NT2/D1 (cell line): ENCODE data around the gene TPCN1.

Source experiments
- DNase-seq: peaks from one replicate; pipeline ENCODE4 v3.0.0-alpha.2; 2011; ENCODE audit warnings: low read depth, low spot score
- H3K27me3 ChIP-seq: 2 replicates; pipeline ENCODE4 v1.6.0; 2011; ENCODE audit warnings: mild to moderate bottlenecking; ENCODE audit not compliant: insufficient read length, insufficient read depth
- H3K36me3 ChIP-seq: 2 replicates; pipeline ENCODE4 v1.6.1; 2011; ENCODE audit warnings: mild to moderate bottlenecking, low read length, mixed read lengths; ENCODE audit not compliant: insufficient read depth, insufficient read length
- H3K4me1 ChIP-seq: 2 replicates; pipeline ENCODE4 v1.5.1; 2011; ENCODE audit not compliant: insufficient read depth, insufficient read length
- H3K4me3 ChIP-seq: 2 replicates; pipeline ENCODE4 v1.5.1; 2011; ENCODE audit warnings: low read depth; ENCODE audit not compliant: insufficient read length
- H3K9ac ChIP-seq: 2 replicates; pipeline ENCODE4 v1.6.0; 2011; ENCODE audit warnings: low read depth; ENCODE audit not compliant: insufficient read length
- H3K9me3 ChIP-seq: 2 replicates; pipeline ENCODE4 v1.5.1; 2011; ENCODE audit warnings: mild to moderate bottlenecking, low read length; ENCODE audit not compliant: insufficient read depth
- SUZ12 ChIP-seq: IDR thresholded peaks from 2 replicates; pipeline ENCODE4 v1.6.1; 2011; ENCODE audit not compliant: insufficient read length, insufficient read depth; ENCODE audit errors: extremely low read depth
- YY1 ChIP-seq: IDR thresholded peaks from 2 replicates; pipeline ENCODE4 v1.6.1; 2011; ENCODE audit not compliant: insufficient read length, insufficient read depth
- ZNF274 ChIP-seq: IDR thresholded peaks from 2 replicates; pipeline ENCODE4 v1.6.1; 2011; ENCODE audit warnings: mild to moderate bottlenecking, low read depth, low read length

Gene TPCN1

GRCh38 chr12:113197518-113198077 lies 23.7 kb upstream of the TPCN1 start:
- H3K4me3 ChIP-seq, result no peak overlapping the region
- H3K9me3 ChIP-seq, result no peaks in the 10 kb centered on the region
- H3K9ac ChIP-seq, result no peak overlapping the region
- no peak for DNase-seq
- H3K36me3 ChIP-seq, result peaks cover 12% of the 10 kb centered on the region
- TF ChIP-seq ZNF274, result no peak
- TF ChIP-seq YY1, result no peak
- no peak for TF ChIP-seq SUZ12
- no peaks in the 10 kb centered on the region for H3K27me3 ChIP-seq
- H3K4me1 ChIP-seq, result peaks cover 15% of the 10 kb centered on the region

- H3K9ac ChIP-seq, result no peak overlapping the region
- no peak for DNase-seq
Measured at GRCh38 chr12:113198296-113198695, 23.0 kb upstream of the TPCN1 start.

GRCh38 chr12:113200021-113200797 lies 21.1 kb upstream of the TPCN1 start:
- Histone ChIP-seq H3K9me3 (no peaks in the 10 kb centered on the region), H3K27me3 (no peaks in the 10 kb centered on the region), H3K9ac (no peak overlapping the region), H3K4me3 (no peak overlapping the region), H3K4me1 (peaks cover 11% of the 10 kb centered on the region), H3K36me3 (peaks cover 7% of the 10 kb centered on the region)
- no peak for DNase-seq
- TF ChIP-seq SUZ12 (no peak), ZNF274 (no peak), YY1 (no peak)

More at GRCh38 chr12:113198296-113198695, 23.0 kb upstream of the TPCN1 start:
- no peaks in the 10 kb centered on the region for H3K9me3 ChIP-seq
- no peak overlapping the region for H3K4me3 ChIP-seq
- peaks cover 15% of the 10 kb centered on the region for H3K4me1 ChIP-seq
- no peaks in the 10 kb centered on the region for H3K27me3 ChIP-seq
- TF ChIP-seq ZNF274 (no peak), YY1 (no peak), SUZ12 (no peak)
- peaks cover 7% of the 10 kb centered on the region for H3K36me3 ChIP-seq

- Histone ChIP-seq H3K4me1 (peaks cover 5% of the 10 kb centered on the region), H3K36me3 (peaks cover 2% of the 10 kb centered on the region), H3K4me3 (no peak overlapping the region), H3K27me3 (no peaks in the 10 kb centered on the region), H3K9ac (peak overlapping the region; percentile 17), H3K9me3 (peaks cover 5% of the 10 kb centered on the region)
- TF ChIP-seq YY1 (no peak), SUZ12 (no peak), ZNF274 (no peak)
- no peak for DNase-seq
Measured at GRCh38 chr12:113201187-113202177, 19.8 kb upstream of the TPCN1 start.

- Histone ChIP-seq H3K9me3 (peaks cover 9% of the 10 kb centered on the region), H3K4me1 (peaks cover 2% of the 10 kb centered on the region), H3K36me3 (no peaks in the 10 kb centered on the region), H3K9ac (no peak overlapping the region), H3K4me3 (no peak overlapping the region), H3K27me3 (no peaks in the 10 kb centered on the region)
- TF ChIP-seq ZNF274 (no peak), YY1 (no peak), SUZ12 (no peak)
- DNase-seq, result no peak
Measured at GRCh38 chr12:113202300-113203075, 18.8 kb upstream of the TPCN1 start.

GRCh38 chr12:113203852-113204760 lies 17.2 kb upstream of the TPCN1 start:
- no peak for TF ChIP-seq ZNF274
- no peak for TF ChIP-seq SUZ12
- no peak for TF ChIP-seq YY1
- H3K4me3 ChIP-seq, result no peak overlapping the region
- H3K9ac ChIP-seq, result no peak overlapping the region

More at GRCh38 chr12:113203852-113204760, 17.2 kb upstream of the TPCN1 start:
- Histone ChIP-seq H3K27me3 (no peaks in the 10 kb centered on the region), H3K36me3 (no peaks in the 10 kb centered on the region), H3K9me3 (peaks cover 9% of the 10 kb centered on the region), H3K4me1 (peaks cover 4% of the 10 kb centered on the region)
- DNase-seq, result no peak
